GM12875 (cell line): ENCODE data around the gene EVI5L.
"Not testable (repeated sequence)": the region's sequence is repeated elsewhere in the genome, so short reads cannot be mapped to it uniquely, and the experiment has no call there.

Source experiments
- H3K4me3 ChIP-seq: one replicate; pipeline ENCODE4 v1.5.1; 2011; ENCODE audit warnings: low read depth, low read length, control low read depth
- TF ChIP-seq, protein P1 (sequence below): IDR thresholded peaks from 2 replicates; pipeline ENCODE4 v1.5.1; 2011; ENCODE audit warnings: low read depth, mild to moderate bottlenecking, control low read depth, inconsistent platforms, low read length, moderate library complexity, borderline replicate concordance; ENCODE audit not compliant: insufficient read depth

Gene EVI5L

DNA sequence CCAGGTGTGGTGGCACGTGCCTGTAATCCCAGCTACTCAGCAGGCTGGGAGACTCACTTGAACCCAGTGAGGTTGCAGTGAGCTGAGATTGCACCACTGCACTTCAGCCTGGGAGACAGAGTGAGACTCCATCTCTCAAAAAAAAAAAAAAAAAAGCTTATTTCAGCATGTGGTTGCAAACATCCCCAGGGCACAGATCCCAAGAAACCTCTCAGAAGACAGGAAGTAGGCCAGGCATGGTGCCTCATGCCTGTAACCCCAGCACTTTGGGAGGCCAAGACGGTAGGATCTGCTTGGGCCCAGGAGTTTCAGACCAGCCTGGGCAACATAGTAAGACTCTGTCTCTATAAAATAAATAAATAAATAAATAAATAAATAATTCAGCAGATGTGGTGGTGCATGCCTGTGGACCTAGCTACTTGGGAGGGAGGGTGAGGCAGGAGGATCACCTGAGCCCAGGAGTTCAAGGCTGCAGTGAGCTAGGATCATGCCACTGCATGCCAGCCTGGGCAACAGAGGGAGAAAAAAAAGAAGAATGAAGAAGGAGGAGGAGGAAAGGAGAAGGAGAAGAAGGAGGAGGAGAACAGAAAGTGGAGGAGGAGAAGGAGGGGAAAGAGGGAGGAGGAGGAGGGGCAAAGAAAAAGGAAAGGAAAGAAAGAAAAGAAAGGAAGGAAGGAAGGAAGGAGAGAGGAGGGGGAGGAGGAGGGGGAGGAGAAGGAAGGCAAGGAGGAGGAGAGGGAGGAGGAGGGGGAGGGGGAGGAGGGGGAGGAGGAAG is 54.0 kb downstream of the EVI5L start:
- H3K4me3 ChIP-seq: no peak overlapping the region
- TF ChIP-seq, protein P1, sequence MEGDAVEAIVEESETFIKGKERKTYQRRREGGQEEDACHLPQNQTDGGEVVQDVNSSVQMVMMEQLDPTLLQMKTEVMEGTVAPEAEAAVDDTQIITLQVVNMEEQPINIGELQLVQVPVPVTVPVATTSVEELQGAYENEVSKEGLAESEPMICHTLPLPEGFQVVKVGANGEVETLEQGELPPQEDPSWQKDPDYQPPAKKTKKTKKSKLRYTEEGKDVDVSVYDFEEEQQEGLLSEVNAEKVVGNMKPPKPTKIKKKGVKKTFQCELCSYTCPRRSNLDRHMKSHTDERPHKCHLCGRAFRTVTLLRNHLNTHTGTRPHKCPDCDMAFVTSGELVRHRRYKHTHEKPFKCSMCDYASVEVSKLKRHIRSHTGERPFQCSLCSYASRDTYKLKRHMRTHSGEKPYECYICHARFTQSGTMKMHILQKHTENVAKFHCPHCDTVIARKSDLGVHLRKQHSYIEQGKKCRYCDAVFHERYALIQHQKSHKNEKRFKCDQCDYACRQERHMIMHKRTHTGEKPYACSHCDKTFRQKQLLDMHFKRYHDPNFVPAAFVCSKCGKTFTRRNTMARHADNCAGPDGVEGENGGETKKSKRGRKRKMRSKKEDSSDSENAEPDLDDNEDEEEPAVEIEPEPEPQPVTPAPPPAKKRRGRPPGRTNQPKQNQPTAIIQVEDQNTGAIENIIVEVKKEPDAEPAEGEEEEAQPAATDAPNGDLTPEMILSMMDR: no peak

DNA sequence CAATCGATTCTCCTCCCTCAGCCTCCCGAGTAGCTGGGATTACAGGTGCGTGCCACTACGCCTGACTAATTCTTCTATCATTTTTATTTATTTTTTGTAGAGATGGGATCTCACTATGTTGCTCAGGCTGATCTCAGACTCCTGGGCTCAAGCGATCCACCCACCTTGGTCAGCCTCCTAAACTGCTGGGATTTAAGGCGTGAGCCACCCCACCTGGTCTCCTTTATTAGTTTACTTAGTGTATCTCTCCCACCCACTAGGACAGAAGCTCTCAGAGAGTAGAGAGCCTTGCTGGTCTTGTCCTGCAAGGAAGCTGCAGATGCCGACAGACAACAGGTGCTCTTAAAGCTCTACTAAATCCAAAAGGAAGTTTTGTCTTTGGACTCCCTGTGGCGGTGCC is 55.8 kb downstream of the EVI5L start:
- H3K4me3 ChIP-seq: no peak overlapping the region
- TF ChIP-seq, protein P1: no peak

DNA sequence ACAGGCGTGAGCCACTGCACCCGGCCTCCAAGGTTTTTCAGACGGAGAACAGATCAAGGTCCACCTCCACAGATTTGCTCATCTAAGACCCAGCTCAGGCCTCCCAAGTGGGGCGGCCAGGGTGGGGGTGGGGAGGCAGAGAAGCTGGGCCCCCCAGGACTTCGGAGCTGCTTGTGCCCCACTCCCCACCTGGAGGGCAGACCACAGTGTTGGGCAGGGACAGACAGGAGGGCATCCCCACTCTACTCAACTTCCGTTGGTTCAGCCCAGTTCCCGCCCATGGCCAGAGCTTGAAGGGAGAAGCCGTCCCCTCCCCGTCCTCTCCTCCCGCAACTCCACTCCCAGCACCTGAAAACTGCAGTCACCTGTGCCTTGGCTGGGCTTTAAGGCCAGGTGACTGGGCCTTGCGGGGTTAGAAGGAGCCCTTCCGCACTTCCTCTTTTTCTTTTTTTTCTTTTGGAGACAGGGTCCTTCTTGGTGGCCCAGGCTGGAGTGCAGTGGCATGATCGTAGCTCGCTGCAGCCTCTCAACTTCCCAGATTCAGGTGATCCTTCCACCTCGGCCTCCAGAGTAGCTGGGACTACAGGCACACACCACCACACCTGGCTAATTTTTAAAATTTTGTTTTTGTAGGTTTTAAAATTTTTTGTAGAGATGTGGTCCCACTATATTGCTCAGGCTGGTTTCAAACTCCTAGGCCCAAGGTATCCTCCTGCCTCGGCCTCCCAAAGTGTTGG is 57.6 kb downstream of the EVI5L start:
- no peak overlapping the region for H3K4me3 ChIP-seq
- TF ChIP-seq, protein P1: no peak

DNA sequence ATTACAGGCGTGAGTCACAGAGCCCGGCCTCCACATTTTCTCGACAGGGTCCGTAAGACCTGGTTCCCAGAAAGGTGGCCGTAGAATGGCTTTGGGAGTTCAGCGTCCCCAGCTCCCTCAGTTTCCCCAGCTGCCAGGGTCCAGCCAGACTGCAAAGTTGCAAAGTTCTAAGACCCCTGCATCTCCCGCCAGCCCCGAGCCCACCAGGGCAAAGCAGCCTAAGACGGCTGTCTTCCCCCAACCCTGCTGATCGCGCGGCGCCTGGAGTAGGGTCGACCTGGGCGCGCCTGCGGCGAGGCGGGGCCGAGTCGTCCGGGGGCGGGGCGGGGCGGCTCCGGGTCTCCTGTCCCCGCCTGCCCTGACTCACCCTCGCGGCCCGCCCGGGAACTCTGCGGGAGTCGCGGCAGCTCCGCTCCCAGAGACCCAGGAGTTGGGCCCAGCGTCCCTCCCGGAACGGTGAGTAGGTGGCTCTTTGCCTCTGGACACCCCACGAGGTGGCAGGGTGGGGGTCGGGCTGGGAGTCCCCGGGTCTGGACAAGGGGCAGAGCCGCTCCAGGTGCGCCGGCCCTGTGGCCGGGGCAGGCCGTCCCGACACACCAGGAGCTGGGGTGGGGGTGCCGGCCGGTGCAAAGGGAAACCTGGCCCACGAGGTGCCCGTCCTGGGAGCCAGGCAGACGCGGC is 58.3 kb downstream of the EVI5L start, which contains the start of gene LRRC8E:
TSS of gene LRRC8E (plus strand) at position 366 of the 681 bp plus-strand sequence. CDS start 7,094 bp downstream, outside the sequence.
- TF ChIP-seq, protein P1: no peak
- H3K4me3 ChIP-seq: no peak within 1 kb of the TSS

DNA sequence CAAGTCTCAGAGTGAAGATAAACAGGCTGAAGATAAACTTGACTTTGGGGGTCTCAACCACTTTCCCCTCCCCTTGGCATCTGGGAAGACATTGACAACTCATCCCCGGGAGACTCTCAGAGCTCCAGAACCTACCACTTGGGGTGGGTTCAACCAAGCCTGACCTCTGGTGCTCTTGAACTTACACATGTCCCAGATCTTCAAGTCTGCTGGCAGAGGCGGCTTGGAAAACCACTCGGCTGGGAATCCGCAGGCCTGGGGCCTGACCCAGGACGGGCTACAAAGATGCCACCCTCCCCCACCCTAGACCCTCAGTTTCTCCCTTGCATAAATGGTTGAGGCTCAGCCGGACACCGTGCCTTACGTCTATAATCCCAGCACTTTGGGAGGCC is 58.8 kb downstream of the EVI5L start:
- TF ChIP-seq, protein P1: no peak
- H3K4me3 ChIP-seq: no peak overlapping the region

DNA sequence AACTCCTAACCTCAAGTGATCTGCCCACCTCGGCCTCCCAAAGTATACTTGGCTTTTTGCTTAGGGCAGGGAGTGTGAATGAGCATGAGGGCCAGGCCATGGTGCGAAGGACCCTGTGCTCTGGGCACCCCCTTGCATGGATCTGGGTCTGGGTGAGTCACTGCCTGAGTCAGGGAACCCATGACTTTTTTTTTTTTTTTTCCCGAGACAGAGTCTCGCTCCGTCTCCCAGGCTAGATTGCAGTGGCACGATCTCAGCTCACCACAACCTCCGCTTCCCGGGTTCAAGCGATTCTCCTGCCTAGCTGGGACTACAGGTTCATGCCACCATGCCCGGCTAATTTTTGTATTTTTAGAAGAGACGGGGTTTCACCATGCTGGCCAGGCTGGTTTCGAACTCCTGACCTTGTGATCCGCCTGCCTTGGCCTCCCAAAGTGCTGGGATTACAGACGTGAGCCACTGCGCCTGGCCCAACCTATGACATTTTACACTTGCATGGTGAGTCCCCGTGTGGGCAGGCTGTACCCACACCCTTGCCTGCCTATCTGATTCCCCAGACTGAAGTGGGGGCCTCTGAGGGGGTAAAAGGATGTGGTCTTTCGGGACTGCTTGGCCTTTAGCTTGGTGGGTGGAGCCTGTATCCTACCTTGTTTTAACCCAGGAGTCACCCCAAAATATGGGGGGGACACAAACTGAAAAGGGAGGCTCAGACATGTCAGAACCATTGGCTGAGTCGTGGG is 63.5 kb downstream of the EVI5L start:
- not testable (repeated sequence) for H3K4me3 ChIP-seq

DNA sequence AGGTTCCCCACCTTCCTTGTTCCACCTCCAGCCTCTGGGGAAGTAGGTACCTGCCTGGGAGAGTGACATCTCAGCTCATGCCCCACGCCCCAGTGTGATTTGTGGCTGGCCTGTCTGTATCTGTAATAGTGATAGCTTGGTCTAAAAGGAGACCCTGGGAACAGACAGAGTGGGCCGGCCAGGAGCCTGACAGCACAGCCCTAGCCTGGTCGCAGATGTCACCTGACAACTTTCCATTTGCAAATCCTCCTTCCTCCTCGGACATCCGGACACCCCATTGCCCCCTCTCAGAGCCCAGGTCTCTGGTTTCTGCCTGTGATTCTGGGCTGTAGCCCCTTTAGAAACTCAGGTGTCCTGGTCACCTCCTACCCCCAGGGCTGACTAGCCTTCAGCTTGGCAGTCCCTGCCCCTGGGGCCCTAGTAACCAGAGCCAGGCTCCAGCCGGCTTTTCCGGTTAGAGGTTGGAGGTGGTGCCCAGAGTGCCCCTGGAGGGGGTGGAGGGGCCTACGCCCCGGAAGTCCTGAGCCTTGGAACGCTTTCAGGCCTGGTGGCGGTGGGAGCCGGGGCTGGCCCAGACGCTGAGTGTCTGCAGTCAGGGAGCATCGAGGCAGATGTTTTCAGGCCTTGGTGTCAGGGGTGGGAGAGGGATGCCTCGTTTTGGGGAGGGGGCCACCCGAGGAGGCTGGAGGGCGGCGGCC is 64.7 kb downstream of the EVI5L start:
- TF ChIP-seq, protein P1: no peak
- no peak overlapping the region for H3K4me3 ChIP-seq
